ENCODE results near the gene EXOC4. TPM values are rescaled to one million over a fixed set of nuclear protein-coding genes. Genes with fewer than 3 reads are reported as not detected.

Gene EXOC4
- total and polyA plus RNA-seq, 2 of the 8 experiments (the other 6 are each of a cell fraction or from before 2014, with no cell fraction given) = 27.0 to 67.3 TPM

- TF ChIP-seq CHD7 (IDR thresholded peaks at IDR 0.05; ENCODE audit: insufficient replicate concordance, low read length) (no peak), NRF1 (IDR thresholded peaks at IDR 0.05; ENCODE audit: low read depth, low read length) (no peak), RAD21 (IDR thresholded peaks at IDR 0.05 in 1 of 2, conservative IDR thresholded peaks at IDR 0.05 in 1 of 2; ENCODE audit: low read depth in 2 of 2, low read length in 2 of 2) (no peak), EP300 (IDR thresholded peaks at IDR 0.05; ENCODE audit: borderline replicate concordance in 1 of 2, low read depth in 2 of 2, low read length in 2 of 2) (no peak), RBBP5 (IDR thresholded peaks at IDR 0.05; ENCODE audit: borderline replicate concordance, low read depth, low read length) (no peak), HDAC6 (IDR thresholded peaks at IDR 0.05; ENCODE audit: low read depth, low read length) (no peak)
Observed at GRCh38 chr7:133272336-133272735, 19.5 kb downstream of the EXOC4 start (continued).
